Measurements from ENCODE around the gene PPFIA2.
"Not testable (repeated sequence)": the region's sequence is repeated elsewhere in the genome, so short reads cannot be mapped to it uniquely, and the experiment has no call there.

The PPFIA2 gene

DNA sequence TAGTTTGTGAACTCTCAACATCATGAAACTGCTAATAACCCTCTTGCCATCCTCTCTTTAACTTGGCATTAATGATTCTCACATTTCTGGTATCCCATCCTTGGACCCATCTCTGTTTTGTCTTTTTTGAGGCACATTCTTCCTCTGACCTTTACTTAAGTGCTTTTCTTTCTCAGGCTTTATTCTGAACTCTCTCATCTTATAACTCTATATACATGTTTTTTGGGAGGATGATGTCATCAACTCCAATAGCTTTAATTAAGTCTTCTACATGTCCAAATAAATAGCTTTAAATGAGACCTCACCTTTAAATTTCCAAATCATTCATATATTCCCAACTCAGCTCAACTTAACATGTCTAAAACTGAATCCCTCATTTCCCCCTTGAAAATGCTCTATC lies 88.4 kb downstream of the PPFIA2 start:
- DNase-seq (ENCODE audit: low read depth, low spot score), result no peak

DNA sequence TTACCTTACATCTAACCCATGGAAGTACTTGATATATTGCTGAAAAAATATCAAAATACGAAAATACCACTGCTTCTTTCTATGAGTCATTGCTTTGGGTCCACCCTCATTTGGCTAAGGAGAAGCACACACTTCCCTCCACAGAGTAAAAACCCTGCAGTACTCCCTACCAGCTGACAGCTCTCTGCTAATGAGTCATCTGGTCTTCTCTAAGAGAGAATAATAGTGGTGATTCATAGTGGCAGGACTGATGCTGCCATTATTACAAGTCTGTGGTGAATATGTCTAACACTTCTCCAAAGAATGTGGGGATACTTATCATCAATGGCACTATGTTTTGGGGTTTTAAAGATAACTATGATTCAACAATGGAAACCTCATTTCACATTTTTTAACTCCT lies 90.7 kb downstream of the PPFIA2 start:
- DNase-seq (ENCODE audit: low read depth, low spot score), result no peak

DNA sequence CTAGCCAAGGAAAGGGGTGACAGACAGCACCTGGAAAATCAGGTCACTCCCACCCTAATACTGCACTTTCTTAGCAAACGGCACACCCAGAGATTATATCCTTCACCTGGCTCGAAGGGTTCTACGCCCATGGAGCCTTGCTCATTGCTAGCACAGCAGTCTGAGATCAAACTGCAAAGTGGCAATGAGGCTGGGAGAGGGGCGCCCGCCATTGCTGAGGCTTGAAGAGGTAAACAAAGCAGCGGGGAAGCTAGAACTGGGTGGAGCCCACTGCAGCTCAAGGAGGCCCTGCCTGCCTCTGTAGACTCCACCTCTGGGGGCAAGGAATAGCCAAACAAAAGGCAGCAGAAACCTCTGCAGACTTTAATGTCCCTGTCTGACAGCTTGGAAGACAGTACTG lies 99.8 kb downstream of the PPFIA2 start:
- not testable (repeated sequence) for DNase-seq (ENCODE audit: low read depth, low spot score)

DNA sequence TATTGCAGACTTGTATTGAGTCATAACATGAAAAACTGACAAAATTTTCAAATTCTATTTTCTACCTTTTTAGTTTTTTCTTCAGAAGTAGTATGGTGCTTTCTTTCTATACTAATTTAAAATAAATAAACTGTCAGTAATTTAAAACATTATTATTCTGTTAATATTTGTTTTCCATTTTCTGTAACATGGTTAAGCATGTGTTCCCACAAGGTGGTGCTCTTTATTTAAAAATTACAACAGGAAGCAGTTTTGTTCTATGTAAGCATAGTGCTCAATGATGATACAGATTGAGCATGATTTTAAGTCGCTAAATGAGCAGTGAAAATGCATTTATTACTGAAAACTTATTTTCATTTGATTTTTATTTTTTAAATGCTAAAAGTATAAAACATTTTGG lies 114.6 kb downstream of the PPFIA2 start:
- no peak for DNase-seq (ENCODE audit: low read depth, low spot score)

DNA sequence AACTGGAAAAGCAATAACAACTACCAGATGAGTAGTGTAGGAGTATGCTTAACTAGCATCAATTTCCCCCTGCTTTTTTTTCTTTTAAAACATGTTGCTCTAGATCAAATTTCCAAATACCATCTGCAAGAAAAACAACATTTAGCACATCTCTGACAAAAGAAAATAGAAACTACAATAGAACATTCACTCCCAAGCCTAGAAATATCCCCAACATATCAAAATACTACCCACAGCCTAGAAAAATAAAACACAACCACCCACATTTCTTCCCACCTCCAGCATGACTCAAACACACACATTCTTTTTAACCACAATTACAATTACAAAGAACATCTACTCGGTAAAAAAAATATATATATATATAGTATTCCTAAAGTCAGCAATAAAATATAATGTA lies 120.0 kb downstream of the PPFIA2 start:
- no peak for DNase-seq (ENCODE audit: low read depth, low spot score)

- no peak for DNase-seq (ENCODE audit: low read depth, low spot score)
Observed at GRCh38 chr12:81633127-81633526, 126.0 kb downstream of the PPFIA2 start.

DNA sequence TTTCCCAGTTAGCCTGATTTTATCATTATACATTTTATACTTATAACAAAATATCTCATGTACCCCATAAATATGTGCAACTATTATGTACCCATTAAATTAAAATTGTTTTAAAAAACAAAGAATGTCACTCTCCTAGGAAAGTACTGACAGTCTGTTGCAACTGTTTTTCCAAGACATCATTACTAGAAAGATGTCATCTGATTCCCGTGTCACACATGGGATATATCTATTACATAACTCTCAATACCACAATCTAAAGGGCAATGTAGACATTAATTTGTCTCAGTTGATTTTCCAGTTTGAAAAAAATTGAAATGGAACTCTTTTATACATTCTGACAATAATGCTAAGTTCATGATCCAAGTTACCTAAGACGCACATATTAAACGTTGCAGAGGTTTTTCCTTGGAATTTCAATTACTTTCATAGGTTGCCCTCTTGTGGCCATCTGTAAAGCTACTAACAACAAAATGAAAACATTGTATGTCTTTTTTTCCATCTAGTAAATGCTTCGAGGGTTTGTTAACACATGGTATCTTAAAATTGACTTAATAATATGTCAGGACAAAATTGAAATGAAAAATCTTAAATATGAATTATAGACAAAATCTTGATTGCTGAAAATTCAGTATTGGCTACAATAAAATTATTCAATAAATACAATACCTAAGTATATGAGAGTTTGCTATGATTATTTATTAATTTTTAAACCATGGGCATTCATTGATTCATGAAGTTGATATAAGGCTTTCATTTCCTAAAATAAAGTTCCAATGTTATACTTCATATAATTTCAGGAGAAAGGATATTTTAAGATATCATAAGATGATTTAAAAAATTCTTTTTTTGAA lies 131.6 kb downstream of the PPFIA2 start:
- DNase-seq (ENCODE audit: low read depth, low spot score), result no peak

DNA sequence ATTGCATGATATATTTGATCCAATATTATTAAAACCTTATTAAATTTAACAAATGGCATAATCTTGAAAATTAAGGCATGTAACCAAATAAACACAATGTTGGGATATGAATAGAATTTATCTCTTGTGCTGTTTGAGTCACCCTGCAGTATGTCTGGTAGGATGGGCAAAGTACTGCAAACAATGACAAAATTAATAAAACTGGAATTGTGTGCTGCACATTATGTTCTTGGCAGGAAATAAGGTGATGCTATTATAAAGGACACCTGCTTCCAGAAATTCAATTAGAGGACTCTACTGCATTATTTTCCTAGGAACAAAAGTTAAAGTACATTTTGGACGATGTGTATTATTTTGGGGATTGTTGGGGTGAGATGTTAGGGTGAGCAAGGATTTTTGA lies 132.7 kb downstream of the PPFIA2 start:
- DNase-seq (ENCODE audit: low read depth, low spot score), result no peak

DNA sequence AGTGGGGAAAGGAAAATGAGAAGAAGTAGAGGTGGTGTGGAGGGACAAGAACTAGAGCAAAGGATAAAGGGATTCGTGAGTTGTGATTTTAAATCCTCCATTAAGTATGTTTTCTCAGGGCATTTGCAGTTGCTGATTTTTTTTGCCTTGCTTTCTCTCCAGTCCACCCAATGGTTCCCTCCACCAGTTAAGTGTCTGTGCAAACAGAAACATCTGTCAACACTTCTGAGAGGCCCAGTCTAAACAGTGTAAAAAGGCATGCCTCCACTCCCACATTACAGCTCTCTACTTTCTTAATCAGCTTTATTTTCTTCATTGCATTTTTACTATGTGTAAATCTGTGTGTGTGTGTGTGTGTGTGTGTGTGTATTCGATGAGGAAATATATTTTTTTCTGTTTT lies 141.2 kb downstream of the PPFIA2 start:
- no peak for DNase-seq (ENCODE audit: low read depth, low spot score)

- no peak for DNase-seq (ENCODE audit: low read depth, low spot score)
Observed at GRCh38 chr12:81615026-81615588, 144.0 kb downstream of the PPFIA2 start.

DNA sequence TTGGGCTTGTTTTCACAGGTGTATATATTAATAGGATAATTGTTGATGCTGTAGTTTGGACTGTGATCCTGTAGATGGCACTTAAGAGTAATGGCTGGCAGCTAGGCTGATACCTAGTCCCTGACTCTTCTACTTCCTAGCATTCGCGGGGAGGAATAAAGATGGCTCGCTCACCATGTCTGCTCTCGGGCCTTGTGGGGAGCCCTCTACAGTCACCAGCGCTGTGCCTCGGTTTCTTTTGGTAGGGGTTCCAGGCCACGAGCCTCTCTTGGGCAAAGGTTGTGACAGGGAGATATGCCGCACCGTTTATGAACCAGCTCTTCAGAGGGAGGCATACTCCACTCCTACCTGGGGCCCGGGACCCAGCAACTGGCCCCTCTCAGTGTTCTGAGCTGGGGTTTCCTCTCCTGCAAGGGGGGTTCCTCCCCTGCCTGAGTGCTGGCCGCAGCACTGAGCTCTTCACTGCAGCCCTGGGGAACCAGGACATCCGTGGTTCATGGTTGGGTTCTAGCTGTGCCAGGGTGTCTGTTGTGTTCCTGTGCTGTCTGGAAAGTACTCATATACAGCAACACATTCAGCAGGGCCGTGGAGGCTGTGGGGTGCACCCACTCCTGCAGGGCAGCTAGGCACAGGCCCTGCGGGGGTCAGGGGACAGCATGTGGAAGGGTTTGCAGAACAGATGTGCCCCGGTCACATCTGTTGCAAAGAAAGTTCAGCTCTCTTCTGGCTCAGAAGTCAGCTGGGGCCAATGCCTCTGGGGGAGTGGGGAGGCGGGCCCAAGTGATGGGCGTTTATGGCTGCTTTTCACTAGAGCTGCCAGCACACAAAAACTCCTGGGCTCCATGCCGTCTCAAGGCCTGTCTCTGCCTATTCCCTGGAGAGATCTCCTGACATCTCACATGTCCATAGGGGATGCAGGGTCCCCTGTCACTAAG lies 147.9 kb downstream of the PPFIA2 start:
- no peak for DNase-seq (ENCODE audit: low read depth, low spot score)

GRCh38 chr12:81597928-81598604 lies 161.1 kb downstream of the PPFIA2 start:
- no peak for DNase-seq (ENCODE audit: low read depth, low spot score)

DNA sequence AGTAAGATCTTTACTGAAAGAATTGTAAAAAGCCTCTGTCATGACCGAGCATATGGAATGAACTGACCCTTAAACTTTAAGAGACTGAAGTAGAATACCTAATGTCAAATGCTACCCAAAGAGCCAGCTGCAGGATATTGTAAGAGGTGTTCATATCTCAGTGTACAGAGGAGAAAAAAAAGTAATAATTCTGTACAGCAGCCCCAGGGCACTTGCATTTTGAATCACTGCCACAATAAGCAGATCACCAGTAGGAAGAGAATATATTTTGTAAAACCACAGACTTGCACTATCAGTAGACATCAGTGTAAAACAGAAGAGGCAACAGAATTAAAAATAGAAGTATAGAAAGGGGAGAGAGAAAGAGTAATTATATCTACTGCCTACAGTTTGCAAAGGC lies 162.6 kb downstream of the PPFIA2 start:
- DNase-seq (ENCODE audit: low read depth, low spot score), result no peak

GRCh38 chr12:81591256-81591655 lies 167.9 kb downstream of the PPFIA2 start:
- DNase-seq (ENCODE audit: low read depth, low spot score), result no peak

DNA sequence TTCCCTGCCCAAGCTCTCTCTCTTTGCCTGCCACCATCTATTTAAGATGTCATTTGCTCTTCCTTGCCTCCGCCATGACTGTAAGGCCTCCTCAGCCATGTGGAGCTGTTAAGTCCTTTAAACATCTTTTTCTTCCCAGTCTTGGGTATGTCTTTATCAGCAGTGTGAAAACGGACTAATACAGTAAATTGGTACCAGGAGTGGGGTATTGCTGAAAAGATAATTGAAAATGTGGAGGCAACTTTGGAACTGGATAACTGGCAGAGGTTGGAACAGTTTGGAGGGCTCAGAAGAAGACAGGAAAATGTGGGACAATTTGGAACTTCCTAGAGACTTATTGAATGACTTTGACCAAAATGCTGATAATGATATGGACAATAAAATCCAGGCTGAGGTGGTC lies 168.4 kb downstream of the PPFIA2 start:
- DNase-seq (ENCODE audit: low read depth, low spot score), result not testable (repeated sequence)

DNA sequence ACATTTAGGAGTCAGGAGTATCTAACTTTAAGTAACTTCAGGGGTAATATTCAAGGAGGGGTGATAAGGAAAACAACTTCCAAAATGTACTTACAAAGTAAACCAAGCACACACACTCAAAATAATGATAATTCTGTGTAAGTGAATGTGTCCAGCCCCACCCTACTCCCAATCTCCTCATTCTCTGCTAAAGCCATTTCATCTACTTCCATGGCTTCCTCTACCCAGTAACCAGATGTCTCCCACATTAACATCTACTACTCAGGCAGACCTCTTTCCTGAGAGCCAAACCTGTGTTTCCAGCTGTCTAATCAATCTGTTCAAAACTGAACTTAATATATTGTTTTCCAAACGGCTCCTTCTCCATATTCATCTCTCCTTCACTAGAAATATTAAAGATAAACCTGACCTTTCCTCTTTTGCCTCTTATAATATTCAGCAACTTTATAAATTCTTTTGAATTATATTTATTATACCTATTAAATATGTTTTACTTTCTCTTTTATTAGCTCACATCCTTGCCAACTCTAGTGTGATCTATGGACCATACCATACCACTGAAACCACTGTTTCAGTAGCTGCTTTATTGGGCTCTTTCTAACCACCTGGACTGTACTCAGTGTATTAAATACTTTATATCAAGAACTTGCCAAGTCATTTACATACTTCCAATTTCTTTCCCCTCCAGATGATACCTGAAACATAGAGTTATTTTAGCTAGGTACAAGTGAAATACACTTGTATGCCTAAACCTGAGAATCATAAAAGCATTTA lies 170.7 kb downstream of the PPFIA2 start:
- no peak for DNase-seq (ENCODE audit: low read depth, low spot score)

- DNase-seq (ENCODE audit: low read depth, low spot score), result no peak
Observed at GRCh38 chr12:81585787-81586186, 173.4 kb downstream of the PPFIA2 start.

DNA sequence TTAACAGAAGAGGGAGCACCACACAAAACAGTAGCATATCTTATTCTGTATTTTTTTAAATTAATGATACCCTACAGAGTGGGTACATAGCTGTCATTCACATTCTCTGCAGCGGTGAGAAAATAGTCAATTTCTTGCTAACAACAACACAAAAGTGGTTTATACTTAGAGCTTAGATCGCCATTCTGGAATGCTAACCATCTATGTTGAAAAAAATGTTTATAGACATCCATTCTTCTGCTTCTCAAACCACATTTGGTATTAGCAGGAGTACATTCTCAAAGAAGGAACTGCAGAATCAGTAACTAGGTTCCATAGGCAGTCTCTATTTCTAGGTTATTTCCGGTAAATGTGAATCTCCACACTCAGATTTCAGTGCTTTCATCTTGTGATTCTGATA lies 185.9 kb downstream of the PPFIA2 start:
- DNase-seq (ENCODE audit: low read depth, low spot score), result no peak

- DNase-seq (ENCODE audit: low read depth, low spot score), result no peak
Observed at GRCh38 chr12:81572411-81572810, 186.7 kb downstream of the PPFIA2 start.

DNA sequence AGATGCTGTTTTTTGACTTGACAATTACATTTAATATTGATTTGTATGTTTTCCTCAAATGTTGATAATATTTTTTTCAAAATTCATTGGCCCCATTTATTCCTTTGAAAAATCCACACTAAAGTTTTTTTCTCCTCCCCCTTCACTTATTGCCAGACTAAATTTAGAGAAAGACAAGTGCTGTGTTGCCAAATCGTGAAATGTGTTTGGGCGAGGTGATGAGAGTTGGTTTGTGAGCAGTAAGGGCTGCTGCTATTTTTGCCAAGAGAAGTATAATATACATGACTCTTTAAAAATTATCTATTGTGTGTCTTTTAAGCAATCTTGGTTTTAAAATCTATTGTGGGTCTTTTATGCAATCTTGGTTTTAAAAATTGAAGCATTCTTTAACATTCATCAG lies 188.9 kb downstream of the PPFIA2 start:
- DNase-seq (ENCODE audit: low read depth, low spot score), result no peak

DNA sequence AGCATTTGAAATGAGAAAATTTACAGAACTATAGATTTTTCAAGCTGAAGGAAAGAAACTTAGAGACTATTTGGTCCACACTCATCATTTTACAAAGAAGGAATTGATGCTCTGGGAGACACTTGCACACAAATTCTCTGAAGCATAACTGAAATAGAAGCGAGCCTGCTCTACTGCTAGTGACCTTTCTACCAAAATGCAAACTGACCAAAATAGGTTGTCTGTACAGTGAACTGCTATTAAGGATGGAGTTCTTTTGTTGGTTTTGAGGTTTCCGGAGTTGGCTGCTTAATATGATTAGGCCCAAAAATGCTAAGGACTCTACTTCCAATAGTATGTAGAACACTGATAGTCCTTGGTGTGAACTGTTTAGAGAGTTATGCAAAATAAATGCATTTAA lies 194.9 kb downstream of the PPFIA2 start:
- DNase-seq (ENCODE audit: low read depth, low spot score), result no peak
